Inferior parietal cortex (tissue), 1 donor: ENCODE data around the gene GALNT15.

Experiments used
- DNase-seq: peaks from one replicate; pipeline ENCODE4 v3.0.0-alpha.2; 2016; ENCODE audit errors: extremely low spot score

Gene GALNT15

DNA sequence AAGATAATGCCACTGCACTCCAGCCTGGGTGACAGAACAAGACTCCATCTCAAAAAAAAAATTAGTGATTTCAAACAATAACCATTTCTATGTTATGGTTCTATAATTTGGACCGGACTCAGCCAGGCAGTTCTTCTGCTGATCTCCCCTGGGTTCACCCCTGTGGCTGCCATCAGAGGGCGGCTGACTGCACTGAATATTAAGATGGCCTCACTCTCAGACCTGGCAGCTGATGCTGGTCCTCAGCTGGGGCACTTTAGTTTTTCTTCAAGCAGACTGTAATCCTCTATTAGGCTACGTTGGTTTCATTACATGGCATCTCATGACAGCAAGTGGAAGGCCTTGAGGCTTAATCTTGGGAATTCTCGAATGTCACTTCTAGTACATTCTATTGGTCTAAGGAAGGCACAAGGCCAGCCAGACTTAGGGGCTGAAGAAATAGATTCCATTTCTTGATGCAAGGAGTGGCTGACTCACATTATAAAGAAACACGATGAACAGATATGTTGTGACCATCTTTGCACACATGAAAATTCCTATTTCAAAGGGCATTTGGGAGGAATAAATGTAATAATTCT, 12.8 kb downstream of the GALNT15 start:
- DNase-seq, result no peak

DNA sequence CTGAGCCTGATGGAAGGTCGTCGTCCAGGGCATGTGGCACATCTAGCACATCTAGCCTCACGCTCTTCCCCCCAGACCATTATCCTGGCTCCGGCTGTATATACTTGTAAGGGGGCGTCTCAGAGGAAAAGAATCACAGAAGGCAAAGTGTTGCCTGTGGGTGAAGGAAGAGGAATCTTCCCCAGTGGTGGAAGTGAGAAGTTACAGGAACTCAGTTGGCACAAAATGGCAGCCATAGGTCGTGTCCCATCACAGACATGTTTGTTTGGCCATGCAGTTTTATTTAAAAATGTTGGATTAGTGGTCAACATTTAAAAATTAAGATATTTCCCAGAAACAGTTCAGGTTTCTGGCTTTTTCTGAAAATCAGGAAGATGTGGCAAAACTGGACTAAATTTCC, 13.6 kb downstream of the GALNT15 start:
- DNase-seq, result no peak

DNA sequence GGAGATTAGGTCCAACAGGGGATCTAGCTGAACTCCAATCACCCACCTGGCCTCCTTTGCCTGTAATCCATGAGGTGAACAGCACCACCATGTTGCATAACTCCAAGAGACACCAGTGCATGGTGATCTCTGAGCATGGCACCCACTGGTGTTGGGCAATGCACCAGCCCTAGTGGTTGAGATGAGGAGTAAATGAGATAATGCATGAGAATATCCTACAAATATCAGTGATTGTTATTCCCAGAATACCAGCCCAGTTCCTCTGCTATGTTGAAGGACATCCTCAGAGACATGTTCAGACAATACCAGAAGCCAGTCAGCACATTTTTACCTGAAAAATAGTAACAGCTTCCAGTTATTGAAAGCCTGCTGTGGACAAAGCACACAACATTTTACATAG, 14.7 kb downstream of the GALNT15 start:
- DNase-seq, result no peak

DNA sequence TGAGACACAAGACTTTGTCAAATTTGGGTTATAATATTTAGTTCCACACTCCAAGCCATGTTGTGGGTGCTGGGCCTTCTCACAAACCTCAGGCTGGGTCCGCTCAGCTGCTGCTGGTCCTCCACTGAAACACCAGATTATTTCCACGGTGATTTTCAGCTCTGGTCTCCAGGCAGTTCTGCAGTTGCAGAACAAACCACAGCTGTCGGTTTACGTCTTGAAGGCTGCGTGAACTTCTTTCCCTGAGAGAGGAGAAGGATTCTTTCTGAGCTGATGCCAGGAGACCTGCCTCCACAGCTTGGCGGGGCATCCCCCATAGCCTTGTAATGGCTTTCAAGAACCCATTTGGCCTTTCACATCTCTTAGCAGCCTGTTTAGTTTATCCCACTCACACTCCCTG, 16.2 kb downstream of the GALNT15 start:
- no peak for DNase-seq

DNA sequence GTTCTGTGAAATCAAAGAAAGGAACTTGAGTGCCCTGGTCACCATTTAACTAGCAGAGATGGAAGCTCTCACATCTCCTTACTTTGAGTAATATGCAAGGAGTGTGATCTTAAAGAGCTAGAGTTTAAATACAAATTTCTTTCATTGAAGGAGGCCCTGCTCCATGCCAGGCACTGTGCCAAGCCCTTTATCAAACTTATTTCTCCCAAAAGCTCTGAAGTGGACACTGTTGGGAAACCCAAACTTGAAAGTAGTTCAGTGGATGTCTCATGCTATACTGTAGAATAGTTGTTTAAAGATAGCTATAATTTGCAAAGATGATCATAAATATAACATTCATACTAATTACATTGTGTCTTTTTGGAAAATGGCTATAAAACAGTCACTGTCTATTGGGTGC, 17.1 kb downstream of the GALNT15 start:
- no peak for DNase-seq

DNA sequence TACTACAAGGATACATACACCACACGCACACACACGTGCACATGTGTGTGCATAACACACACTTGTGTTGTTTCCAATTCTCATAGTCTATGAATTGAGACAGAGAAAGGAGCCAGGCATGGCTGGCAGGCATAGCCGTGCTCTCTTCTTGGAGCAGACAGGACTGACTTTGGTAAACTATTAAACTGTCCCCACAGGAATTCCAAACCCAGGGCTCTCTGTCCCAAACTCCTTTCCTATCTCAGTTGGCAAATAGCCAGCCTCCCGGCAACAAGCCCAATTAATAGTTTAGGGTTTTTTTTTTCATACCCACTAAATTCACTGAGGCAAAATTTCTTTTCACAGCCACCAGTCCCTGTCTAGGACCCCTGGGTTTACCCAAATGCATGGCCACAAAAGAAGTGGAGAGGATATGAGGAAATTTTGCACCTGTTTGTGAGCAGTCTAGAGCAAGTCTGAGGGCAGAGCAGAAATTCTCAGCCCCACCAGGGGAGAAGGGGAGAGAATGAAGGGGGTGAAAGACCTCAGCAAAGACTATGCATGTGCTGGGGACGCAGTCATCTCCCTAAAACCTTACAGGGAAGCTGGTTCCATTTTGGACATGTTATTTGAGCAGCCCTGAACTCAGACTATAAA, 17.8 kb downstream of the GALNT15 start:
- DNase-seq, result no peak

DNA sequence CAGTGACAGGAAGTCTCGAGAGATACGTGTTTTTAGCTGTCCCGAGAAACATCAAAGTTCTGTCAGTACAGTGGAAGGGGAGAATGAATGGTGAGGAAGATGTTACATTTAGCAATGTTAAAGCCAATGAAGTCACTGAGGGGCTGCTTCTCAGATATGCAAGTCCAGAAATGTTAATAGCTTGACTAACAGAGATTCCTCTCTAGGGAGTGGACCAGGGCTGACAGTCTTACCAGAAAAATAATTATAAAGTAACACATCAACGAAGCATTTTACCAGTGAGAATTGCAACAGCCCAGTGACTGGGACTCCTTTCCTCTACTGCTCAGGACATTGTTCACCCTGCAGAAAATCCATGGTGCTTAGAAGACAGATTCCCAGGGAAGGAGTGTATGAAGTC, 23.9 kb downstream of the GALNT15 start:
- no peak for DNase-seq

DNA sequence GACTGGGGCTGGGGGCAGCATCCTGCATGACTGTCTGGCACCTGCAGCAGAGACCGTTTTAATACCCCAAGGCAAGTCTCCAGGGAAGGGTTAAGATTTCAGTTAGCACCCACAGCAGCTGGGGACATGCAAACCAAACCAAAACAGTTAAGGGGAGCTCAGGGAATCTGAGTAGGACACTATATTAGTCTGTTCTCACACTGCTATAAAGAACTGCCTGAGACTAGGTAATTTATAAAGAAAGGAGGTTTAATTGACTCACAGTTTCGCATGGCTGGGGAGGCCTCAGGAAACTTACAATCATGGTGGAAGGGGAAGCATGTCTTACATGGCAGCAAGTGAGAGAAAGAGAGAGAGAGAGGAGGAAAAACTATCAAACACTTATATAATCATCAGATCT, 25.3 kb downstream of the GALNT15 start:
- no peak for DNase-seq

DNA sequence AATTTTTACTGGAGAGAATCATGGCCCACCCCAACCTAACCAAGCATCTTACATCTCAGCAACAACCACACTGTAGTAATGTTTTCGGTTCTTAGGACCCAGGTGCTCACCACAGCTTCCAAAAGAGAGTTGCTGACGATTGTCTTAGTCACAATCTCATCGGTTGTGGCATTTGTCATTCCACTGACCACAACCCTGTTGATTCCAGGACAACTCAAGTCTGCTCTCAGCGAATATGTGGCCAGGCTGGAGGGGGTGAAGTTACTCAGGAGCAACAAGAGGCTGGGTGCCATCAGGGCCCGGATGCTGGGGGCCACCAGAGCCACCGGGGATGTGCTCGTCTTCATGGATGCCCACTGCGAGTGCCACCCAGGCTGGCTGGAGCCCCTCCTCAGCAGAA, 25.9 kb downstream of the GALNT15 start:
- DNase-seq, result no peak

DNA sequence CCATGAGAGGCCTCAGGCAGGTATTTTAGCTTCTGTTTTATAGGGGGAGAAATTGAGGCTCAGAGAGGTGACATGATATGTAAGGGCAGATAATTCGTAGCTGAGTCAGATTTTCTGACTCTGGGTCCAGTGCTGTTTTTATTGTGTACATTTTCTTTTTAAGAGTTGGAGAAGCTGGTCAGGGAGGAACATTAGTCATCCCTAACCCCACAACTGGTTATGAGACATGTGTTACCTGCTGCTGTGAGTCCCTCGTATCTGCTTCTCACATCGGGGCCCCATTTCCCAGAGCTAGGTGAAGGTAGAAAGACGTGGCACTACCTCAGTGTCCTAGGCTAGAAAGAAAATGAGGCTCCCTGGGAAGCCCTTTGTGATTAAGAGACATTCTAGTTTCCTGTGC, 28.6 kb downstream of the GALNT15 start:
- no peak for DNase-seq

DNA sequence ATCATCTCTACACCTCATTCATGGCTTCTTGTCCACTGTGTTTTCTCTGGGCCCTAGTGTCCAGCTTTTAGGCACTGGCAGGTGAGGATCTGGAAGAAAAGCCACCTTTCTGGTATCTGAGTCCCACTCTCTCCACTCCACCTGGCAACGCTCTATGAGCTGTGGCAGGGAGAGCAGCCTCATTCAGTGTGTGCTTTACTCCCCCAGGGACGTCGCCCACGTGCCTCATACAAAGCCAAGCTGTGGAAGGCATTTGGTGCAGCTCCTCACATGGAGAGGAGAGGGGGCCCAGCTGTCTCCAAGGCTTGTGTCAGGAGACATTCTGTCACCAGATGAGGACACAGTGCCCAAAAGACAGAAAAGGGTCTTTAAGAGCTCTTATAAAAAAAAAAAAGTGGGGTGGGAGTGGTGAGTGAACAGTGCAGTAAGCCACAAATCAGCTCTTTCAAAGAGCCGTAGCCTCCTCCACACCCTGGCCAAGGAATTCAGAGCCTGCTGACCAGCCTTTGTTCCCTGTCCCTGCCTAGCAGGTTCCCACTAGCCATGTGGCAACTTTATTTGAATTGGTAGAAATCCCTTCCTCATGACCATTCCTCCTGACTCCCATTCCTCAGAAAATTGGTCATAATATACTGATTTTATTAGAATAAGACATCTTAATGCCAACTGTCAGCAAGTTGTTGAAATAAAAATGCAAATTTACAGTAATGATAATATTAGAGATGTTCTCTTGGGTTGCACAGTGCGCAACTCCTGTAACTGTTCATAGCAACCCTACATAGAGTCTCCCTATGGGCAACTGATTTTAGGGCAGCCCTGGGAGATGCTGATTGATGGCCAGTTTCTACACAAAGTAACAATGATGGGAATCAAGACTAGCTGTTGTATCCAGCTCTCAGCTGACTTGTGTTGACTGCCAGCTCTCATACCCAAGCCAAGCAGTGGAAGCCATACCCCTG, 29.5 kb downstream of the GALNT15 start:
- DNase-seq, result no peak

DNA sequence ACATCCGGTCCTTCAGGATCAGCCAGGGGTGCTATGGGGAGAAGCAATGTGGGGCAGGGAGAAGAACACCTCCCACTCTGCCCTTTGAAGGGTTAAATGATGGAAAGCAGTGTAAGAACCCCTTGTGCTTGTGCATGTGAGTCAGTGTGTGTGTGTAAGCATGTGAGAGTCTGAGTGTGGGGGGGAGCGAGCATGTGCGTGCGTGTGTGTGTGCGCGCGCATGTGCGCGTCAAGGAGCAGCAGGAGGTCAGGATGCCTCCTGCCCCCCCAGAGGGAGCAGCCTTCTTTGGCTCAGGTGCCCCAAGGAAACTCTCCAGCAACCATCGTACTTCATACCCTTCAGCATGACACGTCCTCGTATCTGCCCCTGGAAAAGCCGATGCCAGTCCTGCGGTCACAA, 30.3 kb downstream of the GALNT15 start:
- DNase-seq, result no peak

DNA sequence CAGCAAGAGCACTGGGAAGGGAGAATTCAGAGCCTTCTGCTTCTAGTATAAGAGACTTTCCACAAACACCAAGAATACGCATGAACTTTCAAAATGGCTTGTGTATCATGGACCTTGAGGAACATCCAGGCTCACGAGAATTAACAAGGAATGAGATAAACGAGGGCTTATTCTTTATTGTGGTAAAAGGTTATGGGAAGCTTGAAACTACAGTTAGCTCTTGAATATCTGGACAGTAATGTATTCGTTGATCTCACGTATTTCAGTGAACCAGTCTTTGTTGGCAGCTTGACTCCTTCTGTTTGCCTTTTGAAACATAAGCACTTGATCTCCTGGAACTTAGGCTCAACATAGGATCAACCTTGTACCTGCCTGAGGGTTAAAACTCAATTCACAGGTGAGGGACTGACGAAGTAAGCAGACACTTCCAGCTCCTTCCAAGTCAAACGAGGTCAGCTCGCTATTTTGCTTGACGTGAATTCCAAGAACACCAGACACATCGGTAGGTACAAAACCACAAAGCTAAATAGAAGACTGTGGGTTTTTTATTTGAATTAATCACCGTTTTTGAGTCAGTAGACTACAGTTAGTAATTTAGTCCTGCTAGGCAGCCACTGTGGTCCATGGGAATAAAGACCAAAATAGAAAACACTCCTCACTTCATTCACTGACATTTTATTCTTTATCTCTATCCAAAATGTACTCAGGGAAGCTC, 30.8 kb downstream of the GALNT15 start:
- DNase-seq, result no peak

DNA sequence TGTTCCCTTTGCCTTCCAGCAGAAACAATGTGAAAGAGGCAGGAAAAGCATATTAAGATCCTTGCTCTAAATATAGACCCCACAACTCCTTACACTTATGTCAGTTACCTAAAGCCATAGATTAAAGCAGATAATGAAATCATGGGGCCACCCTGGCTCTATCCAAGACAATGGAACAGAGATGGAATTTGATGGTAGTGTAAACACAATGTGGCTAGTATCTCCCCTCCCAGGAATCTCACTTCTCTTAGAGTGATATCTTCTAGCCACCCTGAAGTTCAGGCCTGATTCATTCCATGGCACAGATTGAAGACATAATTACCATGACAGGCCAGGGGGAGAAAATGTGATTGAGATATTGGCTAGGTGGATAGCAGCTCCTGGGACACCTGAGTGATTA, 32.6 kb downstream of the GALNT15 start:
- DNase-seq, result no peak

DNA sequence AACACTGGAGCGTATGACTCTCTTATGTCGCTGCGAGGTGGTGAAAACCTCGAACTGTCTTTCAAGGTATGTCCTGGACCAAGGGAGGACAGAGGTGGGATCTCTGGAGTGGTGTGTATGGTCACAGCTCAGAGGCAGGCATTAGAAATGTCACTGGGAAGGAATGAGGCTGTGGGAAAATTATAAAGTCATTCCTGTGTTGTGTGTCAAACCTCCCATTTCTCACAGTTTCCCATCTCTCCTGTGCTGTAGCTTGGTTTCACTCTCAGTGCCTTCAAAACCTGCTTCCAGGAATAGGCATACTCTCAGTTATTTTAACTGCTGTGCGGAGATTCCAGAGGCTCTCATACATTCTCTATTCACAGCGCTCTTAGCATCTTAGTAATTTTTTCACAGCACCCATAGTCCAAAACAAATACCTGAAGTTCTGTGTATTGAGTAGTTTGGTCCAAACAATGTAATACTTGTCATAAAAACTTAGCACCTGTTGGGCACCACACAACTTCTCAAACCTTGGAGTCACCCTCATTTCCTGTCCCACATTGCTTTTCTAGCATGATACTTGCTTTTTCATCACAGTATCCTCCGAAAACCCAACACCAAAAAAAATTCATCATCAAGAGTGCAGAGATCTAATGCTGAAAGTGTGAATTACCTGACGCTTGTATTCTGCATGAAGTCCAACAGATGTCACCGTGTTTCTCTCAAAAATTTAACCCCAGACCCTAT, 36.9 kb downstream of the GALNT15 start:
- DNase-seq, result no peak

DNA sequence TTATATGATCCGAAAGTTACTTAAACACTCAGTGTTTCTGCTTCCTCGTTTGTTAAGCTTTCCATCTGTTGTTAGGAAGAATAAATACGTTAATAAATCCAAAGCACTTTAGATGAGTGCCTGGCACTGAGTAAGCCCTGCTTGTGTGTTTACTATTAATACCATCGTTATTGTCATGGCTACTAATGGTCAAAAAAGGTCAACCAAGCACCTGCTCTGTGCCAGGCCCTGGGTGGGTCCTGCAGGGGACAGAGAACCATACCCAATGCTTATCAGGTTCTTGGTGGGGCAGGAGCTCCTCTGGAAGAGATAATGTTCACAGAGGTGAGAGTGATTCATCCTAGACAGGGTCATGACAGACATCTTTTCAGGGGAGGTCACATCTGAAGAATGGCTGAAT, 39.9 kb downstream of the GALNT15 start:
- DNase-seq, result no peak

DNA sequence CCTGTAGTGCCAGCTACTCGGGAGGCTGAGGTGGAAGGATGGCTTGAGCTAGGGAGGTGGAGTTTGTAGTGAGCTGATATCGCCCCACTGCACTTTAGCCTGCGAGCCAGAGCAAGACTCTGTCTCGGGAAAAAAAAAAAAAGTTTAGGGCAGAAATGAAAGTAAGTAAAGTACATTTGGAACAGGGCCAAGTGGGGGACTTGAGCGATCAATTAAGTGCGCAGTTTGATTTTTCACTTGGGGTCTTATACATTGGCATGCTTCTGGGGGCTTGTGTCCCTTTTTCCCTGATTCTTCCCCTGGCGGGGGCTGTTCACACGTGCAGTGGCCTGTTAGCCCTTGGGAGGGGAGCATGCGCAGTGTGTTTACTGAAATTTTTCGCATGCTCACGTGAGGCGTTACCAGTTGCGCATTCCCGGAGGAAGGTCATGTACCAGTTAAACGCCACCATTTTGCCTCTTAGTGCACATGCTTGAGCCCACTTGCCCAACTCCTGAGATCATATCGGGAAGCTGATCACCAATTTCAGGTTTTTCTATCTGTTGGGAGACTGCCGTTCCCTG, 42.0 kb downstream of the GALNT15 start:
- DNase-seq, result no peak

DNA sequence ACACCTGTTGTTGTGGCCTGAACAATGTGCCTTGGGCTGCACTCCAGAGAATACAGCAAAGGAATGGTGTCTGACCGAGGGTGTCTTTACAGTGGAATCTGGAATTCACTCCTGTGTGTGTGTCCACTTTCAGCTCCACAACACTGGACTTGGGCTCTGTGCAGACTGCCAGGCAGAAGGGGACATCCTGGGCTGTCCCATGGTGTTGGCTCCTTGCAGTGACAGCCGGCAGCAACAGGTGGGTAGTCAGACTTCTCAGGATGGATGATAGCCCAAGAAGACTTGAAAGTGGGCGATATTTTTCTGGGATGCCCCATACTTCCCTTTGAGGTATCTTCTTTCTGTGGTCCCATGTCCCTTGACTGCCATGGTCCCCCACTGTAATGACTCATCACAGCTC, 45.3 kb downstream of the GALNT15 start:
- no peak for DNase-seq

DNA sequence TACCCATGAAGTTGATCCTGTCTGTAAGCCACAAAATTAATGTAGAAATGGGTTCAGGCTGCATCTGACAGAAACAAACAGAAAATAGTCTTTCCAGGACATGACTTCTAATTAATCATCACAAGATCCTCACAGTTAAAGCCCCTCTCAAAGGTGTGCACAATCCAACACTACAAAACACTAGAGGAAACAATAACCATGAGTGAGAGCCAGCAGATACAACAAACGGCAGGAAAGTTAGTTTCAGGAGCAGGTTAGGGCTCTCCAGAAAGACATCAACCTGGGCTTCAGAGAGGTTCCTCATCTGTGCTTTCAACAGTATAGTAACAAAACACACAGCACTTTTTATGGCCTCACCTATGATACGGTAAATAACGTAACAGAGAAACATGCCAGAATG, 47.5 kb downstream of the GALNT15 start:
- no peak for DNase-seq

DNA sequence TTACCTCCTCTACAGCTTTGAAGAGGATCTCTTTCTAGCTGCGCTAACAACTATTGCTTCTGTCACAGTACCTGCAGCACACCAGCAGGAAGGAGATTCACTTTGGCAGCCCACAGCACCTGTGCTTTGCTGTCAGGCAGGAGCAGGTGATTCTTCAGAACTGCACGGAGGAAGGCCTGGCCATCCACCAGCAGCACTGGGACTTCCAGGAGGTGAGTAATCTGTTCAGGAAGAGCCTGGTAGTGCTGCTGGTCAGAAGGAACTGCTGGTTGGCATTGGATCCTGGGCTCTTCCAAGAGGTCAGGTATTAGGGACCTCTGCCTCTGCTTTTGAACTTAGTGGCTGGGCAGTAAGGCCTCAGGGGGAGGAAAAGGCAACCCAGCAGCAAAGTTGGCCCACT, 48.1 kb downstream of the GALNT15 start:
- no peak for DNase-seq

DNA sequence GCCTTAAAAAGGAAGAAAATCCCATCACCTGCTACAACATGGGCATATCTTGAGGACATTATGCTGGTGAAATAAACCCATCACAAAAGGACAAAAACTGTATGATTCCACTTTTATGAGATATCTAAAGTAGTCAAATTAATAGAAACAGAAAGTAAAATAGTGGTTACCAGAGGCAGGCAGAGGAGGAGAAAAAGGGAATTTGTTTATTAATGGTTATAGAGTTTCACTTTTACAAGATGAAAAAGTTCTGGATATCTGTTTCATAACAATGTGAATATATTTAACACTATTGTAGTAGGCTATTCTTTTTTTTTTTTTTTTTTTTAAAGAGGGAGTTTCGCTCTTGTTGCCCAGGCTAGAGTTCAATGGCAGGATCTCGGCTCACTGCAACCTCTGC, 49.8 kb downstream of the GALNT15 start:
- DNase-seq, result no peak
